Activated CD4-positive, alpha-beta T cell treated with anti-CD3 and anti-CD28 coated beads for 36 hours (primary cell): ENCODE measurements around the gene PSKH1. TPM values are rescaled to one million over a fixed set of nuclear protein-coding genes. Genes with fewer than 3 reads are reported as not detected.

Experiments
- ATAC-seq: fragments of 200-7000 bp; cut with Tn5 transposase; one replicate; pipeline ENCODE4 v1.10.0; 2021; ENCODE audit warnings: mild to moderate bottlenecking, moderate library complexity
- CTCF ChIA-PET: fragments of 350-600 bp; sonication (Branson Sonifier 250); formaldehyde crosslinking; loops from one replicate; lab custom pipeline; 2021; ENCODE audit warnings: antibody characterized with exemption; lab: Charles Lee
- POLR2A ChIA-PET: fragments of 350-600 bp; sonication (Branson Sonifier 250); formaldehyde crosslinking; loops from one replicate; lab custom pipeline; 2021; ENCODE audit warnings: antibody characterized with exemption, inconsistent platforms; lab: Charles Lee
- DNase-seq: peaks from one replicate; pipeline ENCODE4 v3.0.0-alpha.2; 2020
- H3K27ac Mint-ChIP-seq: one replicate; pipeline ENCODE4 v1.8.0; 2021; ENCODE audit warnings: mixed read lengths
- H3K27me3 Mint-ChIP-seq: one replicate; pipeline ENCODE4 v1.8.0; 2021; ENCODE audit warnings: mixed read lengths
- H3K36me3 Mint-ChIP-seq: one replicate; pipeline ENCODE4 v1.8.0; 2021; ENCODE audit warnings: low read depth, mixed read lengths
- H3K4me1 Mint-ChIP-seq: one replicate; pipeline ENCODE4 v1.8.0; 2021; ENCODE audit warnings: mixed read lengths
- H3K4me3 Mint-ChIP-seq: one replicate; pipeline ENCODE4 v1.8.0; 2021; ENCODE audit warnings: mild to moderate bottlenecking, moderate library complexity, mixed read lengths
- H3K9me3 Mint-ChIP-seq: one replicate; pipeline ENCODE4 v1.8.0; 2021; ENCODE audit warnings: low read depth, mixed read lengths
- intact Hi-C, 2 experiments: fragments of 100-400 bp; cut with DNase I in 1 of 2; cut with micrococcal nuclease in 1 of 2; formaldehyde crosslinking; loops; one replicate each; pipeline versions ENCODE4 v1.14.2 to v1.15.1; 2022 to 2024; cut with DNase I, micrococcal nuclease
- total RNA-seq, 2 experiments: library from RNA; stranded (reverse); gene quantifications; one replicate each; pipeline ENCODE4 v1.2.3, GENCODE V29; 2021

PSKH1 gene
- total RNA-seq, 2 experiments from 2014 or later: 11.7 to 11.9 TPM

DNA sequence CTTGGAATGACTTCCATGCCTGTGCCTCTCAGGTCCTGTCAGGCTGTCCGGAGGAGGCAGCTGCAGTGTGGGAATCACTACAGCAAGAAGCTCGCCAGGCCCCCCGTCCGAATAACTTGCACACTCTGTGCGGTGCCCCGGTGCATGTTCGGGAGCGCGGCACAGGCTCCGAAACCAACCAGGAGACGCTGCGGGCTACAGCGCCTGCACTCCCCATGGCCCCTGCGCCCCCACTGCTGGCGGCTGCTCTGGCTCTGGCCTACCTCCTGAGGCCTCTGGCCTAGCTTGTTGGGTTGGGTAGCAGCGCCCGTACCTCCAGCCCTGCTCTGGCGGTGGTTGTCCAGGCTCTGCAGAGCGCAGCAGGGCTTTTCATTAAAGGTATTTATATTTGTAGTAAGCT, 7.1 kb upstream of the PSKH1 start:
- Mint-ChIP-seq H3K4me1 (no peaks in the 10 kb centered on the region), H3K9me3 (no peaks in the 10 kb centered on the region), H3K4me3 (no peak overlapping the region), H3K27ac (no peak overlapping the region), H3K27me3 (no peaks in the 10 kb centered on the region), H3K36me3 (peaks cover 15% of the 10 kb centered on the region)
- CTCF ChIA-PET: interaction anchor here (0.6 to 3.6 kb wide), 10 partner anchors 8 to 155 kb away, joined by 3 to 21 read pairs (median 4); partner anchors contain the start of gene CTRL
- intact Hi-C loops: no loop called here
- POLR2A ChIA-PET: no interaction called here
- ATAC-seq (no peak), DNase-seq (no peak)

DNA sequence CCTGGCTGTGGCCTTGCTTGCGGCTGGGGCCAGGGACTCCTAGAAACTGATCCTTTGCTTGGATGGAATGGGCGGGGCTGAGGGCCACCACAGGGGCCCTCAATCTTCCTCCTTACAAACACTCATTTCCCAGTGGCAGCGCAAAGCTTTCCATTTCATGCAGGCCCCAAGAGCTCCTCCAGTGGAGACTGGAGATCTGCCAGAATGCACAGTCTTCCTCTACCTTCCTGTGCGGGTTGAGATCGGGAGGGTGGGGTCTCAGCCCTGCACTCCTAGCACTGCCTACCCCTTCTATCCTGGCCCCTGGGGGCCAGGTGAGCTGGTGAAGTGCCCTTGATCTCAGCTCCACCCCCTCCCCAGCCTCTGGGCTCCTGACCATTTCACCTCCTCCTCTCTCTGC, 6.7 kb upstream of the PSKH1 start:
- H3K9me3 Mint-ChIP-seq: no peaks in the 10 kb centered on the region
- POLR2A ChIA-PET: no interaction called here
- no peak overlapping the region for H3K27ac Mint-ChIP-seq
- H3K4me3 Mint-ChIP-seq: no peak overlapping the region
- intact Hi-C loops: no loop called here
- H3K36me3 Mint-ChIP-seq: peaks cover 13% of the 10 kb centered on the region
- CTCF ChIA-PET: interaction anchor here (0.6 to 3.6 kb wide), 9 partner anchors 9 to 70 kb away, joined by 3 to 21 read pairs (median 3); no protein-coding TSS in a partner anchor
- no peaks in the 10 kb centered on the region for H3K27me3 Mint-ChIP-seq
- DNase-seq (no peak), ATAC-seq (no peak)
- H3K4me1 Mint-ChIP-seq: no peaks in the 10 kb centered on the region

DNA sequence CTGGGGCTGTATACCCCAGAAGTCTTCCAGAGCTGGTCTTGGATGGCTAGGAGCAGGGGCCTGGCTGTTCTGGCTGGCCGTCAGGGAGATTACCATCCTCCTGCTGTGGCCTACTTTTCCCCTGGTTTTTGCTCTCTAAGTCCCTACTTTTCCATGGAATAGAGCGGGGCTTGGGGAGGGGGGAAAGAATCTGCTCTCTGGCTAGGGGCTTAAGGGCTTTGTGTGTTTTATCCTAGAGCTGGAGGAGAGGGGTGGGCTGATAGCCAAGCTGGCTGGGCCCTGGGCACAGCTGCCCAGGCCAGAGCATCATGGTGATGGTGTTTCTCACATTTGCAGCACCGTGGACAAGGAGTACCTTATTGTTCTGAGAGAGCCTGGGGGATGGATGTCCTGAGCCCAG, 4.7 kb upstream of the PSKH1 start:
- peaks cover 8% of the 10 kb centered on the region for H3K4me1 Mint-ChIP-seq
- no peak overlapping the region for H3K4me3 Mint-ChIP-seq
- POLR2A ChIA-PET: interaction anchor here (1.0 kb wide), 1 partner anchor 25 kb away, joined by 3 read pairs; no protein-coding TSS in a partner anchor
- H3K9me3 Mint-ChIP-seq: no peaks in the 10 kb centered on the region
- H3K27me3 Mint-ChIP-seq: no peaks in the 10 kb centered on the region
- H3K27ac Mint-ChIP-seq: no peak overlapping the region
- peaks cover 9% of the 10 kb centered on the region for H3K36me3 Mint-ChIP-seq
- ATAC-seq: no peak
- DNase-seq: no peak
- CTCF ChIA-PET: interaction anchor here (1.0 to 1.5 kb wide), 3 partner anchors 9 to 72 kb away, joined by 3 to 7 read pairs (median 3); no protein-coding TSS in a partner anchor
- intact Hi-C loops: no loop called here

DNA sequence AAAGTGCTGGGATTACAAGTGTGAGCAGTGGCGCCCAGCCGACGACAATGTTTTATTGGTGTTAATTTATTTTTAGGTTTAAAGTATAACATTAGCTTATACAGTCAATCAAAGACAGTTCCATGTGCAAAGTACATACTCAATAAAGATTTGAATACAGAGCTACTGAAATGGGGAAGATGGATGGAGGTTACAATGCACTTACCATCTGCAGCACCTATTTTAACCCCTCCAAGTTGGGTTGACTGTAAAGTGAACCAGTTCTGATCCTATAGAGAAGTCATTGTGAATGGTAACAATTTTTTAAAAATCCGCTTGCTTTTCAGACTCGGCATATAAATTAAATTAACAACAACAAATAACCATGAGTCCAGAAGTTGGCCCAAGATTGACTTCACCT, 679 bp upstream of the PSKH1 start:
- H3K36me3 Mint-ChIP-seq: peaks cover 2% of the 10 kb centered on the region
- ATAC-seq (no peak), DNase-seq (no peak)
- H3K27me3 Mint-ChIP-seq: no peaks in the 10 kb centered on the region
- peak overlapping the region; percentile 80 for H3K4me3 Mint-ChIP-seq
- peaks cover 30% of the 10 kb centered on the region for H3K4me1 Mint-ChIP-seq
- ChIA-PET POLR2A (interaction anchor here (0.6 to 1.4 kb wide), 3 partner anchors 11 to 43 kb away, joined by 3 to 4 read pairs (median 3); no protein-coding TSS in a partner anchor), CTCF (interaction anchor here (0.8 to 2.0 kb wide), 4 partner anchors 9 to 387 kb away, joined by 3 to 8 read pairs (median 3); no protein-coding TSS in a partner anchor)
- no peaks in the 10 kb centered on the region for H3K9me3 Mint-ChIP-seq
- intact Hi-C loops: loop anchor here in 1 of 2 experiments (5.0 kb wide), 1 partner anchor 45 kb away; the partner anchor contains the start of genes CENPT and NUTF2
- H3K27ac Mint-ChIP-seq: peak overlapping the region; percentile 78

DNA sequence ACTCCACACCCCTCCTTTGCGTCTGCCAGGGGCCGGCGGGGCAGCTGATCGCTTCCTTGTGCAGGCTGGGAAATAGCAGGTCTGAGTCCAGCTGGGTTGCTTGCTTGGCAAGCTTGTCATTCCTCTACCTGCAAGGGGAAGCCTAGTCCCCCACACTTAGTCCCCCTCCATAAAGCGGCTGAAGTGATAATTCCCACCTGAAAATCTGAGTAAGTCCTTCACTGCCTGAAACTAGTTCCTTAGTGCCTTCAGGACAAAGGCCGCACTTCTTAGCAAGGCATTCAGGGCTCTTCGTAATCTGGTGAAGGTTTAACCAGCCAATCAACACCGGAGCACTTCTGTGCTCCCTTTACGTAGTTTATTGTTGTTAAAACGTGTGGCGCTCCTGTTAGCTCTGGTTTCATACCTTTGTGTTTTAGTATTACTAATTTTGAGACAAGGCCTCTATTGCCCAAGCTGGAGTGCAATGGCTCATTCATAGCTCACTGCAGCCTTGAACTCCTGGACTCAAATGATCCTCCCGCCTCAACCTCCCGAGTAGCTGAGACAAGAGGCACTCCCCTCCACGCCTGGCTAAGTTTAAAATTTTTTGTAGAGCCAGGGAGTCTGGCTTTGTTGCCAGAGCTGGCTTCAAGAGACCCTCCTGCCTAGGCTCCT, 817 bp downstream of the PSKH1 start:
- H3K27me3 Mint-ChIP-seq: no peaks in the 10 kb centered on the region
- H3K4me3 Mint-ChIP-seq: peak overlapping the region; percentile 92
- ChIA-PET CTCF (interaction anchor here (0.6 to 1.2 kb wide), 6 partner anchors 10 to 77 kb away, joined by 3 to 5 read pairs (median 4); no protein-coding TSS in a partner anchor), POLR2A (interaction anchor here (1.6 kb wide), 1 partner anchor 24 kb away, joined by 10 read pairs; no protein-coding TSS in a partner anchor)
- H3K36me3 Mint-ChIP-seq: peaks cover 2% of the 10 kb centered on the region
- H3K9me3 Mint-ChIP-seq: no peaks in the 10 kb centered on the region
- ATAC-seq (no peak), DNase-seq (no peak)
- intact Hi-C loops: loop anchor here (1.0 to 5.0 kb wide), 14 partner anchors 21 to 332 kb away; partner anchors contain the start of genes NUTF2 (in 2 of the 2), SLC12A4 (in 2 of the 2), ACD (in 1 of the 2) and CENPT (in 1 of the 2)
- peak overlapping the region; percentile 92 for H3K27ac Mint-ChIP-seq
- peaks cover 30% of the 10 kb centered on the region for H3K4me1 Mint-ChIP-seq

DNA sequence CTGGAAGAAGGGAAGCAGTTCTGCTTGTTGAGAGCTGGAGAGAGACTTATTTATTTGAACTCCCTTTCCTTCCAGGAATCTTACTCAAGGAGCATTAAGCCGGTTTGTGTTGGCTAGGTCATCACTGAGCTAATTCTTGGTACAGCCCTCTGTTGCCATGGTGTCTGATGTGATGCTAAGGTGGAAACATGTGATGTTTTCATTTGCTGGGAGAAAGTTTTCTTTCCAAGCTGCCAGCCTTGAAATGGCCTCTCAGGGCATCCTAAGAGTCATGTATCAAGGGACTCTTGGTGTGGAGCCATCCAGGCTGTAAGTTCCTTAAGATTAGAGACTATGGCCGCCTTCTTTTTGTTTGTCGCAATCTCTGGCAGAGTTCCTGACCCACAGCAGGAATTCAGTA, 4.2 kb downstream of the PSKH1 start:
- H3K27ac Mint-ChIP-seq: no peak overlapping the region
- CTCF ChIA-PET: interaction anchor here (0.5 to 1.9 kb wide), 8 partner anchors 9 to 376 kb away, joined by 3 to 7 read pairs (median 3); no protein-coding TSS in a partner anchor
- ATAC-seq (no peak), DNase-seq (no peak)
- POLR2A ChIA-PET: interaction anchor here (0.6 to 1.1 kb wide), 3 partner anchors 13 to 1300 kb away, joined by 3 to 5 read pairs (median 3); no protein-coding TSS in a partner anchor
- intact Hi-C loops: no loop called here
- peaks cover 2% of the 10 kb centered on the region for H3K36me3 Mint-ChIP-seq
- H3K4me3 Mint-ChIP-seq: no peak overlapping the region
- no peaks in the 10 kb centered on the region for H3K9me3 Mint-ChIP-seq
- no peaks in the 10 kb centered on the region for H3K27me3 Mint-ChIP-seq
- H3K4me1 Mint-ChIP-seq: peaks cover 30% of the 10 kb centered on the region

DNA sequence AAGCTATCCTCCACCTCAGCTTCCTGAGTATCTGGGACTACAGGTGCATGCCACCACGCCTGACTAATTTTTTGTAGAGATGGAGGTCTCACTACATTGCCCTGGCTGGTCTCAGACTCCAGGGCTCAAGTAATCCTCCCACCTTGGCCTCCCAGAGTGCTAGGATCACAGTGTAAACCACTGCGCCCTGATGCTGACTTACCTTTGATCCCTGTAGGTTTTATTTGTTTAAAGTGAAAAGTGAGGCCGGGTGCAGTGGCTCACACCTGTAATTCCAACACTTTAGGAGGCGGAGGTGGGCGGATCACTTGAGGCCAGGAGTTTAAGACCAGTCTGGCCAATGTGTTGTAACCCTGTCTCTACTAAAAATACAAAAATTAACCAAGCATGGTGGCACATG, 8.7 kb downstream of the PSKH1 start:
- Mint-ChIP-seq H3K27me3 (no peaks in the 10 kb centered on the region), H3K9me3 (no peaks in the 10 kb centered on the region), H3K4me1 (peaks cover 4% of the 10 kb centered on the region), H3K27ac (no peak overlapping the region), H3K4me3 (no peak overlapping the region), H3K36me3 (peaks cover 2% of the 10 kb centered on the region)
- no peak for ATAC-seq
- ChIA-PET POLR2A (no interaction called here), CTCF (interaction anchor here (0.6 to 1.4 kb wide), 3 partner anchors 16 to 427 kb away, joined by 3 read pairs; no protein-coding TSS in a partner anchor)
- DNase-seq: no peak
- intact Hi-C loops: no loop called here

DNA sequence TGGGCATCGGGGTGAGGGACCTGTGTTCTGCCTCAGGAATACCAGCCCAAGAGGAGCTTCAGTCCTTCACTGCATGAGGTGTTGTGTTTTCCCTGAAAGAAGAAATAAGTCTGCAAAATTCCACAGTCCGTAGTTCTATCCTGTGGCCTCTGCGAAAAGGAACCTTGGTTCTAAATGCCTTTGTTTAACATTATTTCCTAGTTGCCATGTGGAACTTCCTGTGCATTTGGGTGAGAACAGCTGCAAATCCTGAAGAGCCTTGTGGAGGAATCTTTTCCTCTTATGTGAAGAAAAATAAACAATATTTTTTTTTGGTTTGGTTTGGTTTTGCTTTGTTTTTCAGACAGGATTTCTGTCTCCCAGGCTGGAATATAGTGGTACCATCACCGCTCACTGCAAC, 9.8 kb downstream of the PSKH1 start:
- CTCF ChIA-PET: no interaction called here
- DNase-seq (no peak), ATAC-seq (no peak)
- Mint-ChIP-seq H3K27ac (peak overlapping the region; percentile 55), H3K4me3 (no peak overlapping the region), H3K4me1 (peaks cover 4% of the 10 kb centered on the region), H3K27me3 (no peaks in the 10 kb centered on the region), H3K36me3 (peaks cover 2% of the 10 kb centered on the region), H3K9me3 (no peaks in the 10 kb centered on the region)
- intact Hi-C loops: no loop called here
- POLR2A ChIA-PET: no interaction called here

DNA sequence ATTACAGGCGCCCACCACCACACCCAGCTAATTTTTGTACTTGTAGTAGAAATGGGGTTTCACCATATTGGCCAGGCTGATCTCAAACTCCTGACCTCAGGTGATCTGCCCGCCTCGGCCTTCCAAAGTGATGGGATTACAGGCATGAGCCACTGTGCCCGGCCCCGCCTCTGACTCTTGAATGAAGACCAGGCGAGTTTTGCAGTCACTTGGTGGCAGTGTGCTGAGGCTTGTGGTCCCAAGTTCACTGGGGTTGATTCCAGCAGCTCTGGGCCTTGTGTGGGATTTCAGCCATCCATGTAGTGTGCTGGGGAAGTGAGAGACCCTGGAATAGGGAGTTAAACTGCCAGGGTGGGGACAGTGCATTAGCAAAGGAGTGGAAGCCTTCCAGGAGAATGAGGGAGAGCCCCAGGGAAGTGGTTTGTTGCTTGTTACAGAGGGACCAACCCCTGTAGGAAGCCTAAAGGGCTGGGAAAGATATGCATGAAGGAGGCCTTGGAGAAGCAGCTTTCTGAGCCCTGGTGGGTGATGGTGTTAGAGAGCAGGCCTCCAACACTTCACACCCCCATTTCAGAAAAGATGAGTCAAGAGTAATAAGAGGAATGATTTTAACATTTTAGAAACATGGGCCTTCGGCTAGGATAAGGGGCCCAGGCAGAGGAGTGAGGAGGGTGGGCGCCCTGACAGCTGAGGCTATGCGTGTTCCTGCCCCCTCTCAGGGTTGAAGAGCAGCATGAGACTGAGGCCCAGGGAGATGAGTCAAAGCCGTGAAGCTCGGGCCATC, 14.5 kb downstream of the PSKH1 start:
- POLR2A ChIA-PET: no interaction called here
- intact Hi-C loops: no loop called here
- H3K4me1 Mint-ChIP-seq: peaks cover 18% of the 10 kb centered on the region

DNA sequence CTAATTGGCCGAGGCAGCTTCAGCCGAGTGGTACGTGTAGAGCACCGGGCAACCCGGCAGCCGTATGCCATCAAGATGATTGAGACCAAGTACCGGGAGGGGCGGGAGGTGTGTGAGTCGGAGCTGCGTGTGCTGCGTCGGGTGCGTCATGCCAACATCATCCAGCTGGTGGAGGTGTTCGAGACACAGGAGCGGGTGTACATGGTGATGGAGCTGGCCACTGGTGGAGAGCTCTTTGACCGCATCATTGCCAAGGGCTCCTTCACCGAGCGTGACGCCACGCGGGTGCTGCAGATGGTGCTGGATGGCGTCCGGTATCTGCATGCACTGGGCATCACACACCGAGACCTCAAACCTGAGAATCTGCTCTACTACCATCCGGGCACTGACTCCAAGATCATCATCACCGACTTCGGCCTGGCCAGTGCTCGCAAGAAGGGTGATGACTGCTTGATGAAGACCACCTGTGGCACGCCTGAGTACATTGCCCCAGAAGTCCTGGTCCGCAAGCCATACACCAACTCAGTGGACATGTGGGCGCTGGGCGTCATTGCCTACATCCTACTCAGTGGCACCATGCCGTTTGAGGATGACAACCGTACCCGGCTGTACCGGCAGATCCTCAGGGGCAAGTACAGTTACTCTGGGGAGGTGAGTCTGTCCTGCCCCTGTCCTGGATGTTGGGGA, 16.1 kb downstream of the PSKH1 start:
- intact Hi-C loops: no loop called here
- ChIA-PET POLR2A (no interaction called here), CTCF (interaction anchor here (1.0 to 1.2 kb wide), 2 partner anchors 9 to 26 kb away, joined by 4 read pairs; no protein-coding TSS in a partner anchor)
- DNase-seq (no peak), ATAC-seq (no peak)
- Mint-ChIP-seq H3K4me1 (peaks cover 18% of the 10 kb centered on the region), H3K27me3 (no peaks in the 10 kb centered on the region), H3K36me3 (peaks cover 13% of the 10 kb centered on the region), H3K27ac (peak overlapping the region; percentile 3), H3K9me3 (no peaks in the 10 kb centered on the region), H3K4me3 (no peak overlapping the region)

More for the DNA sequence above, 14.5 kb downstream of the PSKH1 start:
- ATAC-seq (no peak), DNase-seq (no peak)
- CTCF ChIA-PET: interaction anchor here (0.6 kb wide), 1 partner anchor 91 kb away, joined by 3 read pairs; no protein-coding TSS in a partner anchor
- Mint-ChIP-seq H3K27me3 (no peaks in the 10 kb centered on the region), H3K27ac (peak overlapping the region; percentile 79), H3K4me3 (no peak overlapping the region), H3K9me3 (no peaks in the 10 kb centered on the region), H3K36me3 (peaks cover 13% of the 10 kb centered on the region)
